DMS 273 treated with DMSO at 0.1 percent for 48 hours (cell line): ENCODE data around the gene PNPLA5.
A peak's percentile ranks its signal among the peaks of the same experiment; 100 is the strongest.

Experiments
- DNase-seq: peaks from one replicate; lab custom pipeline; 2025; lab: John Stamatoyannopoulos, UW

Gene PNPLA5

DNA sequence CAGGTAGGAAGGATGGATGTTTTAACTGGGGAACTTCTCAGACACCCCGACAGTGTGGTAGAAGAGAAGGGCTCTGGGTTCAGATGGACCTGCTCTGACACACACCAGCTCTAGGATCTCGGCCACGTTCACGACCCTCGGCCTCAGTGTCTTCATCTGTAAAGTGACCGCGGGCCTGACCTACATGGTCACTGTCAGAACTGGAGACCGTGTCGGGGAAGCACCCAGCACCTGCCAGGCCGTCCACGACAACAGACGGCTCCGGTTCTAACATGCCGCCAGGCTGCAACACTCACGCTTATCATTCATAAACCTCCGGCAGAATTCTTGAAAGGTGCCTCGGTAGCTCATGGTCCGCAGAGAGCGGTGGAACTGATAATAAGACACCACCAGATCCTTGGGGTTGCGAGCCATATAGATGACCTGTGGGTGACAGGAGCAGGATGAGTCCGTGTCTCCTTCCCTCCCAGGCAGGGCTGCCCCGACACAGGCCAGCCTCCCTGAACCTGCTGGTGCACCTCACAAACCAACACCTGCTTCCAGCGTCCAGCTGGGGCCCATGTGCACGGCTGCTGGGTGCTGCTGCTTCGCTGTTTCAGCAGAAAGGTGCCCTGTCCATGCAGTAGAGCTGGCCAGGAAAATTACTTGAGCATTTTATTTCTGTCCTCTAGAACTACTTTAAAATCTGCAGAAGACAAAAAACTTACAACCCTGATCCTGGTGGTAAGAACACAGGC lies 53.1 kb downstream of the PNPLA5 start:
- no peak for DNase-seq

- no peak for DNase-seq
These were observed 53.7 kb downstream of the PNPLA5 start for GRCh38 chr22:43838161-43838560.

DNA sequence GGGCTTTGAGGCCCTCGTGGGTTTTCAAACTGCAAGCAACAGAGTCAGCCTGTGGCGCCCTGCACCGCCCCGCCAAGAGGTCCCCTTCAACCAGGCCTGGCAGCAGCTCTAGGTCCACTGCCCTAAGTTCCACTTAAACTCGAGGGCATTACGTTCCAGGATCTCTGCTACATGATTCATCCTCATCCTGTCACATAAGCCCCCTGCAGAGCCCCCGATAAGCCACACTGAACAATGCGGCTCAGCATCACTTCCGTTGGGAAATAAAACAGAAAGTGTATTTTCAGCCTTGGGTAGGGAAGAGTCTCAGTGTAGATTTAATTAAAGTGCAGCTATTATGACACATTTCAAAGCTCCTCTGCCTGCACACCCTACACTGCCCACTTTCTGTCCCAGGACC lies 54.1 kb downstream of the PNPLA5 start:
- DNase-seq, result no peak

- DNase-seq, result no peak
These were observed 56.1 kb downstream of the PNPLA5 start for GRCh38 chr22:43835736-43836135.

- no peak for DNase-seq
These were observed 56.6 kb downstream of the PNPLA5 start for GRCh38 chr22:43835166-43835565.

DNA sequence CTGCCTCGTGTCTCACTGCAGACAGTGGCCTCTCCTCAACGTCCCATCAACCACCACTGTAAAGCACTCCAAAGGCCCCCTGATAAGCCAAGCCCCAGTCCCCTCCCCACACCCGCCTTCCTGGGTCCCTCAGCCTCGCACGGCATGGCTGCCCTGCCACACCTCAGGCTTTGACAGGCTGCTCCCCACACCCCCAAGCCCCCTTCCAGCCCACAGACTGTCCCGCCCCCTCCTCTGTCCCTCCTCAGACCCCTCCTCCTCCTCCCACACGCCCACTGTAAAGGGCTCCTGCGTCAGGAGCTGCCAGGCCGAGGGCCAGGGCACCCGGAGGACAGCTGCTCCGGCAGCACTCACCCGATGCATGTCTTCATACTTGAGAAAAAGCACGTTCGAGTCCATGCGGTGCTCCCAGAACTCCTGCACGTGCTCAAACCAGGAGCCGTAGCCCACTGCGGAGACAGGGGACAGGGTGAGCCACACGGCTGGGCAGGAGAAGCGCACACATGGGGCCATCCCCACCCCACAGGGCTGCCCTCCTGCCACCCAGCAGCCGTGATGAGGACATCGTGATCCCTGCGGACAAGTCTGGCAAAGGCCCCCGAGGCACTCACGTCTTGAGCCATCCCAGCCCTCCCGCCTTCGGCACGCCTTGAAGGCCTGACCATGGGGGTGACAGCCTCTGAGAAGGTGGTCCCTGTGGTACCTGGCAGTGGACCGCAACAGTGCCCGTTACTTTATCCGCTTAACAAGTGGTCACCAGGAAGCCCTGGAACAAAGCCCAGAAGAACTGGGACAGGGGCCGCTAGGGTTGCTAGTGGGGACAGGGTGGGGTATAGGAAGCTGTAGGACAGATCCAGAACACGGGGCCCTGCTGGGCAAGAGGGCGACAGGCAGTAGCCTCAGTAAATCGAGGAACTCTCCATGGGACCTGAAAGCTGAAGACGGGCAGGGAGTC lies 58.2 kb downstream of the PNPLA5 start:
- no peak for DNase-seq

DNA sequence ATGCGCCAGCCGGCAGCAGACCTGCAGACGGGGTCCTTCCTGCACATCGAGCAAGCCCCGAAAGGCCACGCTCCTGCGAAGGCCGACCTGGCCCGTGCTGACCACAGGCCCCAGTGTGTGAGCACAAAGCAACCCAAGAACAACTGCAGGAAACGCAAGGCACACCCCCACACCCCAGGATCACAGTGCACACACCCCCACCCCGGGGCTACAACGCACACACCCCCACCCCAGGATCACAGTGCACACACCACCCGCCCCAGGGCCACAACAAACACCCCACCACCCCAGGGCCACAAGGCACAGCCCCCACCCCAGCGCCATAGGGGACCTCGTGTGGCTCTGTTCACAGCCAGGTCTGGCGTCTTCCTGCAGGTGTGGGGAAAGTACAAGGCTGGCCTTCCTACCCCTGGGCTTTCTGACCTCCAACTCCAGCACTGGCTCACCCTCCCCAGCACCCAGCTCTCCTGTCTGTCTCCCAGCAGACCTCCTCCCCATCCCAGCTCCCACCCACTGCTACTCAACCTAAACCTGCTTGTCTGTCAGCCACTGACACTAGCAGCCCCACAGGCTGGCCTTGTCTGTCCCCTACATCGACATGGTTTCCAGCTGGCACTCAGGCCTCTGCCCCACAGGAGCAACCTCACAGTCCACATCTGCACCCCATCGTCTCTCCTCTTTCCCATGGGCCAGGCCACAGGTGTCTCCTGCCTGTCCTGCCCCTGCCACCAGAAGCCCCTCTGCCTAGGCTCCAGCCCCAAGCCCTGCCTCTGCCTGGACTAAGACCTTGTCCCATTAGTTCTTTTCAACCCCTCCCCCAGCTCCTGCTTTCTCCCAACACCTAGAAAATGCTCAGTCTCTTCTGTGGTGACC lies 59.2 kb downstream of the PNPLA5 start:
- no peak for DNase-seq

DNA sequence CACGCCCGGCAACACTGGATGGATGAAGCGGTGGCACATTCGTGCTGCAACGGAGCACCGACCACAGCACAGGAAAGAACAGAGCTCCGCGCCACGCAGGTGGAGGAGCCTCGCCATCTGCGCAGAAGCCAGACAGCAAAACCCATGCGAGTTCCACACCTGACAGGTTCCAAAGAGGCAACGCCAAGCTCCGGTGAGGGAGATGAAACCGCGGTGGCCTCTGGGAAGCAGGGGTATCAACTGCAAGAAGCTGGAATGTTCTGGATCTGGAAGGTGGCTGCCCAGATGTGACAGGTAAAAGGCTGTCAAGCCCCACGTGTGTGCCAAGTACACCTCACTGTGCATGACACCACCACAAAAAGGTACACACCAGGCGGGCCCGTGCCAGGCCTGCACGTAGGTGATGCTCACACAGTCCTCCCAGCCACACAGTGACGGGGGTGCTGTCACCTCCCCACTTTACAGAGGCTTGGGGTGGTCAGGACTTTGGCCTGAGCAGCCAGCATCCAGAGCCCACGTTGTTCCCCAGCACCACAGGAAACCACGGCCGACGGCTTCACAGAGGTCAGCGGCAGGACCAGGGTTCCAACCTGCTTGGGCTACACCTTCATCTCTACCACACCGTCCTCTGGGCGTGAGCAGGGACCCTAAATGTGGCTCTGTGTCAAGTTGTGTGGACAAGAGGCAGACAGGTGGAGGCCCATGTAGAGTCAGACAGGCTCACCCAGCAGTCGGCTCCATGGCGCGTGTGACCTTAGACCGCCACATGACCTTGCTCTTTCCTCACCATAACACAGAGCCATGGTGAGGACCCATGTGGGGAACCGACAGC lies 60.0 kb downstream of the PNPLA5 start:
- no peak for DNase-seq

DNA sequence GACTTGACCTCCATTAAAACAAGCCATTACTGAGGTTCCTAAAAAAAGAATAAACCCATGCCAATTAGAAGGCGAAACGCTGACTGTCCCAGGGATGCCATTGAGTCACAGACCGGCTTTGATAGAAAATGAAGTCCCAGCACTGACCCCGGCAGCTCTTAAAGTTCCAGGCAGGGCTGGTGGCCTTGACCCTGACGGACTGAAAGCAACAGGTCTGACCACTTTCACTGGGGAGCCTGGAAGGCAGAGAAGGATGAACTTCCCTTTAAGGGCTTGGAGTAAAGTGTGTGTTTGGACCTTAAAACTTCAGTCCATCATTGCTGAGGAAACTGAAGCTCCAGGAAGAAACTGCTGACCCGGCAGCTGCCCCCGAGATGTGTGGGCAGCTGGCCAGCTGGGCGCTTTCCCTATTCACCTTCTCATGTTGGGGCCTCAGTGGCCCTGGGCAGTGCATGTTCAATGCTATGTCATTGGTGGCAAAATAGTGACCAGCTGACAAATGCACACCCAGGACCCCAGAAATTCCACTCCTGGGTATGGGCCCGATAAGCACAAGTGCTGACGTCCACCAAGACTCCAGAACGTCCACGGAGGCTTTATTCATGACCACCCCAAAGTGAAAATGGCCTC lies 60.8 kb downstream of the PNPLA5 start:
- no peak for DNase-seq

GRCh38 chr22:43829904-43830851 lies 61.6 kb downstream of the PNPLA5 start:
- DNase-seq, result peak; percentile 5
